K562 (cell line): Measurements from ENCODE around the gene KLHL15. TPM values are rescaled to one million over a fixed set of nuclear protein-coding genes. Genes with fewer than 3 reads are reported as not detected.

Experiments
- ATF7 ChIP-seq: fragments of 450-650 bp; IDR thresholded peaks from 2 replicates; pipeline ENCODE4 v1.7.1; 2014; ENCODE audit warnings: mild to moderate bottlenecking, moderate library complexity
- CTBP1 ChIP-seq: fragments of 450-650 bp; IDR thresholded peaks from 2 replicates; pipeline ENCODE4 v1.6.1; 2016; ENCODE audit warnings: borderline replicate concordance
- CTCFL ChIP-seq: IDR thresholded peaks from 2 replicates; pipeline ENCODE4 v1.6.1; 2011; ENCODE audit warnings: borderline replicate concordance, low read depth, mild to moderate bottlenecking, moderate library complexity, low read length; ENCODE audit not compliant: insufficient read depth, poor library complexity, severe bottlenecking
- FOXA1 ChIP-seq: fragments of 450-650 bp; IDR thresholded peaks from 2 replicates; pipeline ENCODE4 v1.6.1; 2016; ENCODE audit warnings: mild to moderate bottlenecking, borderline replicate concordance
- HDAC3 ChIP-seq: fragments of 450-650 bp; IDR thresholded peaks from 2 replicates; pipeline ENCODE4 v1.6.1; 2018; ENCODE audit warnings: borderline replicate concordance, mild to moderate bottlenecking, moderate library complexity; ENCODE audit not compliant: partially characterized antibody
- HNRNPK ChIP-seq: fragments of 200-400 bp; formaldehyde crosslinking; IDR thresholded peaks from one replicate; pipeline ENCODE4 v1.6.1; 2018; ENCODE audit warnings: mild to moderate bottlenecking, low read depth, low read length; ENCODE audit not compliant: poor library complexity, severe bottlenecking
- JUN ChIP-seq, 2 experiments: sonication (generic) in 1 of 2; formaldehyde crosslinking in 1 of 2; IDR thresholded peaks; 2 replicates each; pipeline versions ENCODE4 v1.6.1 to v1.8.0; 2012 to 2022; ENCODE audit warnings: borderline replicate concordance in 2 of 2, mild to moderate bottlenecking in 2 of 2, improper control_type of control experiment in 1 of 2, low read depth in 1 of 2, low read length in 1 of 2, missing genetic modification reagents in 1 of 2
- LARP7 ChIP-seq: fragments of 450-650 bp; IDR thresholded peaks from 2 replicates; pipeline ENCODE4 v1.6.1; 2016
- MED1 ChIP-seq: sonication (generic); formaldehyde crosslinking; IDR thresholded peaks from 2 replicates; pipeline ENCODE4 v1.8.1; 2023; ENCODE audit warnings: missing genetic modification reagents, borderline replicate concordance
- MLLT1 ChIP-seq, 2 experiments: fragments of 450-650 bp; IDR thresholded peaks; 2 replicates each; pipeline ENCODE4 v1.6.1; 2016
- NR2C2 ChIP-seq, 2 experiments: fragments of 200-800 bp in 1 of 2; sonication (Bioruptor generic) in 1 of 2; sonication (generic) in 1 of 2; formaldehyde crosslinking in 1 of 2; IDR thresholded peaks; 2 replicates each; pipeline versions ENCODE4 v1.6.1 to v1.8.0; 2016 to 2022; ENCODE audit warnings: mild to moderate bottlenecking in 1 of 2, missing compliant biosample characterization in 1 of 2, missing genetic modification characterization in 1 of 2, missing genetic modification reagents in 1 of 2
- ZKSCAN1 ChIP-seq: fragments of 150-350 bp; IDR thresholded peaks from 2 replicates; pipeline ENCODE4 v1.6.1; 2016; ENCODE audit warnings: low read depth, low read length
- ZNF717 ChIP-seq: fragments of 250-450 bp; sonication (Bioruptor Pico); IDR thresholded peaks from 2 replicates; pipeline ENCODE4 v1.5.0; 2021
- ZNF785 ChIP-seq: fragments of 250-450 bp; sonication (Bioruptor Pico); IDR thresholded peaks from 2 replicates; pipeline ENCODE4 v1.4.0; 2020; ENCODE audit warnings: mild to moderate bottlenecking
- polyA plus RNA-seq, 8 experiments: library from polyadenylated mRNA; depleted of rRNA in 4 of 8; stranded (reverse) in 5 of 8; unstranded in 3 of 8; fragments of >200 nt; fragmentation: Nextera tagmentation in 2 of 8; fragmentation: Illumina TruSeq in 1 of 8; extraction: Ambion mirVana in 2 of 8; extraction: Trizol in 1 of 8; gene quantifications; 2 replicates each; pipeline versions ENCODE4 v1.2.1 to v1.2.3, GENCODE V29; 2011 to 2014; ENCODE audit warnings: inconsistent platforms in 1 of 8, missing spikeins in 1 of 8
- total RNA-seq, 7 experiments: library from RNA; depleted of rRNA in 6 of 7; stranded (reverse); fragments of >200 nt in 6 of 7; fragmentation: Illumina TruSeq in 2 of 7; extraction: Trizol in 2 of 7; gene quantifications; 2 replicates each; pipeline versions ENCODE4 v1.2.1 to v1.2.3, GENCODE V29; 2011 to 2021; ENCODE audit warnings: low replicate concordance in 1 of 7

KLHL15 gene
- total and polyA plus RNA-seq, 9 of the 15 experiments (the other 6 are each of a cell fraction or from before 2014, with no cell fraction given): 3.0 to 12.4 (median 7.6) TPM

- TF ChIP-seq NR2C2 (CRISPR knock-in tag; IDR thresholded peaks at IDR 0.05) (no peak), NR2C2 (tag; IDR thresholded peaks at IDR 0.05) (peak; percentile 34; the same call in 1 of the 2 replicates), ATF7 (peak; percentile 96), FOXA1 (no peak), CTBP1 (no peak), MLLT1 (IDR thresholded peaks at IDR 0.05) (no peak), HNRNPK (peak; percentile 80), ZKSCAN1 (no peak), ZNF785 (CRISPR knock-in tag) (no peak), JUN (IDR thresholded peaks at IDR 0.05; ENCODE audit: borderline replicate concordance, low read depth, low read length) (0 out of 2 replicates have a peak, but pooled peaks have one; percentile 65), JUN (CRISPR knock-in tag; IDR thresholded peaks at IDR 0.05; ENCODE audit: borderline replicate concordance) (no peak), LARP7 (no peak), CTCFL (no peak), MED1 (CRISPR knock-in tag) (no peak), ZNF717 (CRISPR knock-in tag) (no peak), HDAC3 (peak; percentile 15)
Measured at GRCh38 chrX:24025741-24026403, 1.1 kb downstream of the KLHL15 start (continued).
